ENCODE data around the gene USP40.

USP40 gene

DNA sequence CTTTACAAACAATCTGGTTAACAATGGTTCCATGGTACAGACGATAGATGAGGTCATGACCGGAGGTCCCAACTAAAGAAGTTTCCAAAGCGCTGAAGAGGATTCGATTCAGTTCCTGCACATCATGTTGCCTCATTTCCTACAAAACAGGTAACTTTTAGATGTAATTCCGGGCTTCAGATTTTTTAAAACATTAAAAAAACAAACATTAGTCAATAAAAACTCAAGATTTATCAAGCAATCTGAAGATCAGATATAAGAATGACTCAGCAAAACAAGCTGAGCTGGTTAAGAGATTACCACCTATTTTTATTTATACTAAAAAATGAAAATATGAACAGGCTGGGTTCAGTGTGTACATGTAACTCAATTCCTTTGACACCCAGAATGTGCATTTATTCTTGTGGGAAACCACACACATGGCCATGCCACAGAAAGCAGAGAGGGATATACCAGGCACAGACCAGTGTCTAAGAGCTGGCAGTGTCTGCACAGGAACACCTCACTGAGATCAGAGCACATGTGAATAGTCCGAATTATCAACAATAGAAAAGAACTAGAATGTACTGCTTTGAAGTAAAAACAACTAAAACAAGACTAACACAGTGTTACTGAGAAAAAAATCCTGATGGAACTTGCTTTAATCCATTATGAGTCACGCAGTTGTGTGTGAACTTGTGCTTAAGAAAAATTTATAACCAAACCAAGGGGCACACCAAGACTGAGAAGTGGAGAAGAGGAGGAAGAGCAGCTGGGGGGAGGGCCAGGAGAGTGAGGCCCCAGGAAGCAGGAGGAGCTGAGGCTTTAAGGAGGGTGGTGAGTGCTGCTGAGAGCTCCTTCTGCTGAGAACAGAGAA is 9.5 kb downstream of the USP40 start:
- DNase-seq (ENCODE audit: low read depth in 2 of 2): no peak

DNA sequence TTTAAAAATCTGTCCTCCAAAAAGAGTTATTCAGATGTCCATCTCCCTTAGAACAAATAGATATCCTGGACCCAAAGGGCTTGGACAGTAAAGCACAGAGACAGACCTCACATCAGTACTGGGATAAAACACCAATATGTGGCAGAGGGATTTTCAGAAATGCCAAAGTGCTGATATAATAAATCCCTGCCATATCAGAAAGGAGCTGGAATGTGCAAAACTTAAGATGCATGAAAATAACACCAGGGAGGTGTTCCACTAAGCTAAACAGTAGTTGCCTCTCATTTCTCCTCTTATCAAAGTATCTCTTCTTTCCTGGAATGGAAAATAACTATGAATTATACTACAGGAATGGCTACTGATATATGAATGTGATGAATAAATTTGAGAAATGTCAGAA is 13.2 kb downstream of the USP40 start:
- no peak for DNase-seq (ENCODE audit: low read depth in 2 of 2)

DNA sequence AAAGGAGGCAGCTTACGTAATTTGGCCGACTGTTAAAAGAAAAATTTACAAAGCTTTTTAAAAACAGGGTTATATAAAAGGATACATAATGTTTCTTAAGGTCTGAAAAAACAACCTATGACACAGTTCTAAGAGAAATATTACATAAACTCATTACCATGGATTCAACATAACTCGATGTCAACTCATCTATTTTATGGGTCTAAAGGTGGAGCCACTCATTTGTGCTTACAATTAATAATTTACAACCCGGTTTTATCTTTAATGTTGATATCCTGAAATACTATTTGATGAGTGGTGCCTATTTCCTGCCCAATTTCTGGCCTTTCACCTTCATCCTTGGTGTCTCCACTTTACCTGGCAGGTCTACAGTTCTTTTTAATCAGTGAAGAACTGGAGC is 15.1 kb downstream of the USP40 start:
- no peak for DNase-seq (ENCODE audit: low read depth in 2 of 2)

DNA sequence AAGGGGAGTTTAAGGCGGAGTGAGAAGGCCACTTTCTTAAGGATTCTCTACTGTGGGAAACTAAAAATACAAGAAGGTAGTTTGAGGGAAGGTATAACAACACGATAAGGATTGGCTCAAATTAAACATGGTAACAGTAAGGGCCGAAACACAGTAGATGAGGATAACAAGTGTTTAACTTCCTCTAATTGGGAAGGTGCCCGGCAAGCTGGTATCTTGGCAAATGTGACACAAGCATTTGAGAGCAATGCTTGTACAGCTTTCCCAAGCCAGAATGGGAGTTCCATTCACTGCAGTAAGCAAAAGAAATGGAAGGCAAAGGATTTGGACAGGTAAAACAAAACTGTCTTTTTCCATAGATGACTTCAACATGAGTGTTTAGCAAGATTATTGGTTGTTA is 19.8 kb downstream of the USP40 start:
- DNase-seq (ENCODE audit: low read depth in 2 of 2): no peak

DNA sequence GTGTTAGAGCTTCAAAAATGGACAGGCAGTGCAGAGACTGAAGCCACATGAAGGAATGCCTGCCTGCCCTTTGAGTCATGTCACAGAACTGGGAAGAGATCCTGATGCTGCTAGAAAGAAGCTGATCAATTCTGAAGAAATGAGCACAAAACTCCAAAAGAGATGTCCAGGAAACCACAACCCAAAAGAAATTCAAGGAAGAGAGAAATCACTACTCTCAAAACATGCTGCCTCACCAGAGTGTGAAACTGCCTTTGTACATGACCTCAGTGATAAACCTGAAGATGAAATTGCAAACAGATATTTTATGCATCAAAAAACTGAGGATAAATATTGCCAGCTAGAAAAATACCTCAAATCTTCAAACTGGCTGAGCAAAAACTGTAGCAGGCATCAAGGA is 20.5 kb downstream of the USP40 start:
- no peak for DNase-seq (ENCODE audit: low read depth in 2 of 2)

DNA sequence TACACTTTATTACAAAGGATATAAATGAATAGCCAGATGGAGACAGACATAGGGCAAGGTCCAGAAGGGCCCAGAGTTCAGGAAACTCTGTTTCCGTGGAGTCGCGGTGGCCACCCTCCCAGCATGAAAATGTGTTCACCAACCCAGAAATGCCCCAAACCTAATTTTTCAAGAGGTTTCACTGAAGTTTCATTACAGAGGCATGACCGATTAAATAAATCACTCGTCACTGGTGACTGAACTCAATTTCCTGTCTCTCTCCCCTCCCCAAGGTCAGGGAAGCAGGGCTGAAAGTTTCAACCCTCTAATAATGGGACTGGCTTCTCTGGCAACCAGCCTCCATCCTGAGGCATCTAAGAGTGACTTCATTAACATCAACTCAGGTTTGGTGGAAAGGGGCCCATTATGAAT is 22.4 kb downstream of the USP40 start:
- DNase-seq (ENCODE audit: low read depth in 2 of 2): no peak

DNA sequence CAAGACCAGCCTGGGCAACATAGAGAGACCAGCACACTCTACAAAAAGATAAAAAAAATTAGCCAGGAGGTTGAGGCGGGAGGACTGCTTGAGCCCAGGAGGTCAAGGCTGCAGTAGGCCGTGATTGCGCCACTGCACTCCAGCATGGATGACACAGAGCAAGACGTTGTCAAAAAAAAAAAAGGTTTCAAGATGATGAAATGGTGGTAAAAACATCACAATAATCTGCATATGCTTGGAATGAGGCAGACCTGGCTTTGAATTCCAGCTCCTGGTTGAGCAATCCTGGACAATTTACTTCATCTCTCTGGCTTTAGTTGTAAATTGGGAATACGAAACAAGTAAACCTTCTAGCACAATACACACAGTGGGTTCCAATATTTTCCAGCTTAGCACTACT is 24.1 kb downstream of the USP40 start:
- DNase-seq (ENCODE audit: low read depth in 2 of 2): no peak

DNA sequence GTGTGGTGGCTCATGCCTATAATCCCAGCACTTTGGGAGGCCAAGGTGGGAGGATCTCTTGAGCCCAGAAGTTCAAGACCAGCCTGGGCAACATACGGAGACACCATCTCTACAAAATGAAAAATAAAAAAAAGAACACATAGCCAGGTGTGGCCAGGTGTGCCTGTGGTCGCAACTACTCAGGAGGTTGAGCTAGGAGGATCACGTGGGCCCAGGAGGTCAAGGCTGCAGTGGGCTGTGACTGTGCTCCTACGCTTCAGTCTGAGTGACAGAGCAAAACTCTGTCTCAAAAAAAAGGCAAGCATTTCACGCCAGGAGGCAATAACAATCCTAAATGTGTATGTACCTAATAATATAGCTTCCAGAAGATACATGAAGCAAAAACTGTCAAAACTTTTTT is 27.8 kb downstream of the USP40 start:
- DNase-seq (ENCODE audit: low read depth in 2 of 2): no peak

DNA sequence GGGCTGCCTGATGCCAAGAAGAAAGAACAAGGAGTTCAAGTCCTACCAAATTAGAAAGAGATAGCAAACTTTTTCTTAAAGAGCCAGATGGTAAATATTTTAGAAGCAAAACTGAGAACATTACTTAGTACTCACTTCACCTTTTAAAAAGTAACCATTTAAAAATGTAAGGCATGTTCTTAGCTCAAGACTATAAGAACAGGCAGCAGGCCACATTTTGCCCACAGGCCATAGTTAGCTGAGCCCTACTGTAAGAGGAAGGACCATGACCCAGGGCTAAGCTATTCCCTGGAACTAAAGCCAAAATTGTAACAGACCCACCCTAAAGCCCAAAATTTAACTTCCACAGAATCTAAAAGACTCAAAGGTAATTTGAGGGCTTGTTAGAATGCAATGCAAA is 31.3 kb downstream of the USP40 start:
- DNase-seq (ENCODE audit: low read depth in 2 of 2): no peak

DNA sequence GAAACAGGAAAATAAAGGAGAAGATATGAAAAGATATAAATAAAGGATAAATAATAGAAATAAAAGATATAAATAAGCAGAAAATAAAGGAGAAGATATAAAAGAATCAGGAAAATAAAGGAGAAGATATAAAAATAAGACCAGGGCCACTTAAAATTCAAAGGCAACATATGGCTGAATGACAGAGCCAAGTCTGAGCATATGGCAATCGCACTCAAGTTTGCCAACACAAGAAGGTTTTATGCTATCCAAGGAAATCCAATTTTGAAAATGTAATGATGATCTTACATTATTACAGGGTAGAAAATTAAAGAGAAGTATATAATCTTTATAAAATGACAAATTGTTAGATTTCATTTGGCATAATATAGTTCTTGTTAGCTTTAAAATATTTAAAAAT is 33.6 kb downstream of the USP40 start:
- no peak for DNase-seq (ENCODE audit: low read depth in 2 of 2)

DNA sequence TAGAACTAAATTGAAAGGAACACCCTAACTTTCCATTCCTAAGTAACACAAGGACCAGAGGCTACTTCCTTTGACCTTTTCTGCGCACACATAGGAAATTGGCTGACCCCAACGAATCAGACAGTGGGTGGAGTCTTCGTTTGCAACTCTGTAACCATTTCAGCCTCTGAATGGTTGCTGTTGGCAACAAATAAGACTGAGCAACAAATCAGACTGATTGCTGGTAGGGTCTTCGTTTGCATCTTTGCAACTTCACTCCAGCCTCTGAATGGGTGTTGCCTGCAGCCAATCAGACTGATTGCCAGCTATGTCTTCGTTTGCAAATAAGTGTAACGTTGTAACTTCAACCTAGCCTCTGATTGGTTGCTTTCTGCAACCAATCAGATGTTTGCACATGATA is 34.6 kb downstream of the USP40 start:
- DNase-seq (ENCODE audit: low read depth in 2 of 2): no peak

DNA sequence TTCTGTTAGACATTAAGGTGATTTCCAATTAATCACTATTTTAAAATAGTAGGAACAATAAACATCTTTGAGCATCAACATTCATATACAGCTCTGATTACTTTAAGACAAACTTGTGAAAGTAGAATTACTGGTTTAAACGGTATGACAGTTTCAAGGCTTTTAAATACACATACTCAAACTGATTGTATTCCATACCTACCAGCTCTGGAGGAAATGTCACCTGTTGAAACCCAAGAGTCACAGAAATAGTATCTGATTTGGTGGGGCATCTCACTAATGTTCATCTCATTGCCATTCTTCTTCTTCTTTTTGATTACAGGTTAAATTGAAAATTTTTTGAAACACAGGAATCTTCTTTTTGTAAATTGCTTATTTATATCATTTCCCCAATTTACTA is 36.2 kb downstream of the USP40 start:
- DNase-seq (ENCODE audit: low read depth in 2 of 2): no peak

DNA sequence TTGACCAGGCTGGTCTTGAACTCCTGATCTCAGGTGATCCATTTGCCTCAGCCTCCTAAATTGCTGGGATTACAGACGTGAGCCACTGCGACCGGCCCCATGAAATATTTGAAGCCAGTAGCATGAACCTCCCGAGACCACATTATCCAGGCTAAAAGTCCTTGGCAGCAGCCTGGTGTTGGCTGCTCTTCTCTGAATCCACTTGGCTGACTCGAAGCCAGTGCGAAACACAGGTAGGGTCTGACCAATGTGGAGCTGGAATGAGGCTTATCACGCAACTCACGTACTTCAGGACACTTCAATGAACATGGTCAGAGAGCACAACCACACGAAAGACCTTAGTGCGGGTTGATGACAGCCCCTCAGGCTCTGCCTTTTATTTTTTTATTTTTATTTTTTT is 38.4 kb downstream of the USP40 start:
- no peak for DNase-seq (ENCODE audit: low read depth in 2 of 2)

DNA sequence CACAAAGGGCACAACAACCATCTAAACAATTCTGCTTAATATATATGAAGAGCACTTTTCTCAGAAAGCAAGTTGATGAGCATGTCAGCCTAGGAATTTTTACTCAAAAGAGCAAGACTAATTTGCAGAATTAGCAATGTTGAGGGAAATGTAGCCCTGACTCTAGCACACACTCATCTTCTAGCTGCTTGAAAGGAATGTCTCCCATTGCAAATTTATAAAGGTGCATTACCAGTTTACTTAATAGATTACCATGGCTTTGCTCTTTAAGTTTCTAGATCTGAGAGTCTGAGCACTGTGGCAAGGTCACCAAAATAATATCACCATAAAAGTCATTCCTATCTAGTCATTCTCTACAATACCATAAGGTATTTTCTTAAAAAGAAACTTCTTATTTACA is 40.8 kb downstream of the USP40 start:
- DNase-seq (ENCODE audit: low read depth in 2 of 2): no peak

DNA sequence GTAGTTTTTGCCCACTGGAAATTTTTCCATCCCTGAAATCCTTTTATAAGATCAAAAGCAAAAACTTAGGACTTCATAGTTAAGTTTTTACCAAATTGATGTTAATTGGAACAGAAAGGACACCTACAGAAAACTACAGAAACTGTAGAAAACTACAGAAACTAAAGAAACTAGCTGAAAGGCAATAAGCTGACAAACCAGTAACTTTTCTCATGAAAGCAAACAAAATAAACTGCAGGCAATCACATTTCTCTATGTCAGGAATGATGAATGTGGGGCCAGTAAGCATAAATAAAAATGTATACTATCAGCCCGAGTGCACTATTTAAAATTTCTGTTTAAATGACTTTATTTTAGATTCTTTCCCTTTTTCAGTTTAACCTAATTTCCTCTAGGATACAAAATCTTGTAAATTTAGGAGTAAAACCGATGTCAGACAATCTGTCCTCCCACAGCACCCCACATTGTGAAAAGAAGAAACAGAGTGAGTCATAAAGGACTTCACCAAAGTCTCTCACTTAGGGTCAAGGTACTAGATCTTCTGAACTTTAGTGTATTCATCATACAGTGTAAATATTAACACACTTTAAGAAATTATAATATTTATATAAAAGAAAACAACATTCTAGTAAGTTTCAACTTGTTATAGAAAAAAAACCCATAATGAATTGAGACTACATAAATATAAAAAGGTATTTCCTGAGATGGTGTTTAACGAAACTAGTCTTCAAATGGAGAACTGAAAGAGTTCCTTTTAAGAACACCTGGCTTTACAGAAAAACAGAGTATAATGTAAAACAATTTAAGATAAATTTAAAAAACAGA is 46.6 kb downstream of the USP40 start:
- no peak for DNase-seq (ENCODE audit: low read depth in 2 of 2)

DNA sequence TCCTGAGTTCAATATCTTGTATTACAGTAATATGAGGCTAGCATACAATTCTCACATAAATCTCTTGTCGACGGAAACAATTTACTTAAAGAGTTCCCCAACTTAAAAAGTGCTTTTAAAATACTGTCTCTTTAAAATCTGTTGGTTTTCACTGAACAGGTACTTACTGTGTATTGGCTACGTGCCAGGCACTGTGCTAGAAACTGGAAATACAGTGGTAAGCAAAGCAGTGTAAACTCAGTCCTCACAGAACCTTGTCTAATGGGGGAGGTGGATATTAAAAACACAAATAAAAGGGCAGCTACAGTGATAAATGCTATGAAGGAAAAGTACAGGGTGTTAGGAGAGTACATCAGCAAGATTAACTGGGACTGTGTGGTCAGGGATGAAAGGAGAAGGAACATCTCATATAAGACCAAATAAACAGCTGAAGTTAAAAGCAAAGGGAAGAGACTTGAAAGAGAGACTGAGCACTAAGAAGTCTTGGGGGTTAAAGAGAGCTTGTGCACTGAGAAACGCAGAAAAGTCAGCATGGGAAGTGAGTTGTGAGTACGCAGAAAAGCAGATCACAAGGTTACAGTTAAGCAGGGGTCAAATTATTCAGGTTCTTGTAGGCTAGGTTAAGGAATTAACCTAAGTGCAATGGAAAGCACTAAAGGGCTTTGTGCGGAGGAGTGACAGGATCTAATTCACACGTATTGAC is 52.5 kb downstream of the USP40 start:
- no peak for DNase-seq (ENCODE audit: low read depth in 2 of 2)

DNA sequence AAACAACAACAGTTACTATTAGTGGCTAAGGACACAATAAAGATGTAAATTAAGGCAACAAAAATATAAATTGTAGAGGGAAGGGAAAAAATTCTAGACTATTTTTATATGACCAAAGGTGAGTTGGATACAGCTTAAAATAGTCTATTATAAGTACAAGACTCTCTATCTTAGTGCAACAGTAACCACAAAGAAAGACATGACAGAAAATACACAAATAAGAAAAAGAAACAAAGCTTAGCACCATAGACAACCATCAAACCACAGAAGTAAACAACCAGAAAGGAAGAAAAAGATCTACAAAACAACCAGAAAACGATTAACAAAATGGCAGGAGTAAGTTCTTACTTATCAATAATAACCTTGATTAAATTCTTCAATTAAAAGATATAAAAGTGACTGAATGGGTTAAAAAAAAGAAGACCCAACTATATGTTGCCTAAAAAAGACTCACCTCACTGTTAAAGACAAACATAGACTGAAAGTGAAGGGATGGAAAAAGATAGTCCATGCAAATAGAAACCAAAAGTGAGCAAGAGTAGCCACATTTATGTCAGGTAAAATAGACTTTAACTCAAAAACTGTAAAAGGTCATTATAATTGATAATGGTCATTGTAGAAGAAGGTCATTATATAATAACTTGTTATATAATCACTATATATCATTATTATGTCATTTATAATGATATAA is 62.5 kb downstream of the USP40 start:
- no peak for DNase-seq (ENCODE audit: low read depth in 2 of 2)

DNA sequence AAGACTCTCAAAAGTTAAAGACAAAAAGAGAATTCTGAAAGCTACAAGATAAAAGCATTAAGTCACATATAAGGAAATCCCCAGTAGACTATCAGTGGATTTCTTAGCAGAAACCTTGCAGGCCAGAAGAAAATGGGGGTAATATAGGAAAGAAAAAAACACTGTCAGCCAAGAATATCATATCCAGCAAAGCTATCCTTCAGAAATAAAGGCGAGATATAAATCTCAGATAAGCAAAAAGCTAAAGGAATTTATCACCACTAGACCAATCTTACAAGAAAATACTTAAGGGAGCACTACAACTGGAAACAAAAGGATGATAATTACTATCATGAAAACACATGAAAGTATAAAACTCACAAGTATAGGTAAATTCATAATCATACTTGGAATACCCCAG is 63.1 kb downstream of the USP40 start:
- DNase-seq (ENCODE audit: low read depth in 2 of 2): no peak

DNA sequence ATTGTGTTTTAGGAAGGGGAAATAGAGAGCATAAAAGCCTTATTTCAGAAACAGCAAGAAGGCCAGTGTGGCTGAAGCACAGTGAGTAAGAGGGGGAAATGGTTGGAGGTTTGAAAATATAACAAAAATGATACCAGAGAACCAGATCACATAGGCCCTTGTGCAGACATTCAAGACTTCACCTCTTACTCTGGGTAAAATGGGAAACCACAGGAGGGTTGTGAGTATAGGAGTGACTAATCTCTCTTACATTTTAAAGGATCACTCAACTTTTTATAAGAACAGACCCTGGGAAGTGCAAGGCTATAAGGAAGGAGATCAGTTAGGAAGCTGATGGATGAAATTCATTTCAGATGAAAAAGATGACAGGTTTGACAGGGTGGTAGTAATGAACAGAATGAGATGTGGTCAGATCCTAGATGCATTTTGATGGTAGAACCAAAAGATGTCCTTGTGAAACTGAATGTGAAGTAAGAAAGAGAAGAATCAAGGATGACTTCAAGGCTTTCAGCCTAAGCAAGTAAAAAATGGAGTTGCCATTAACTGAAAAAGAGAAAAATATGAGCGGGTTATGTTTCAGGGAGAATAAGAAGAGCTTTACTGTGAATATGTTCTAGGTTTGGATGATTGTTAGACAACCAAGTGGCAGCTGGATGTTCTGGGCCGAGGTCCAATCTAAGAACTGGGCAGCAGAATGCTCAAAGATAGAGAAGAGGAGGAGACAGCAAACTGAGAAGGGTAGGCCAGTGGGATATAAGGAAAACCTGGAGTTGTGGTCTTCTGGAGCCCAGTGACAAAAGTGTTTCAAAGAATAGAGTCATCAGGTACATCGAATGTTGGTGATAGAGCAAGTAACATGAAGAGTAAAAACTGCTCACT is 65.1 kb downstream of the USP40 start:
- no peak for DNase-seq (ENCODE audit: low read depth in 2 of 2)

DNA sequence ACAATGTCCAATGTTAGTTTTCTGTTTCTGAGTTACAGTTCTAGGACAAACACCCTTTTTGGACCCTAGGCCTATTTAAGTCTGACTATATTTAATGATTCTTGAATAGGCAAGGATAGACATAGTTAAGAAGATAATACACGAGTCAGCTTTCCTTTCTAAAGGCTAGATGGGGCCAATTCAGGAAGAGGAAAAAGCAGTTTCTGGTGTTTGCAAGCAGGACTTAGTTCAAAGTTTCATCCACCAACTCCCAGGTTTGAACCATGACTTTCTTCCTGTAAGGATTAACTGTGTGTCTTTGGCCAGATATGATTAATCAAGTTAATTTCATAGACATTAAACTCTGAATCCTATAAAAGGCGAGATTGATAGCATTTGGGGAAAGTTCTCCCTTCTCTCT is 66.7 kb downstream of the USP40 start:
- no peak for DNase-seq (ENCODE audit: low read depth in 2 of 2)

DNA sequence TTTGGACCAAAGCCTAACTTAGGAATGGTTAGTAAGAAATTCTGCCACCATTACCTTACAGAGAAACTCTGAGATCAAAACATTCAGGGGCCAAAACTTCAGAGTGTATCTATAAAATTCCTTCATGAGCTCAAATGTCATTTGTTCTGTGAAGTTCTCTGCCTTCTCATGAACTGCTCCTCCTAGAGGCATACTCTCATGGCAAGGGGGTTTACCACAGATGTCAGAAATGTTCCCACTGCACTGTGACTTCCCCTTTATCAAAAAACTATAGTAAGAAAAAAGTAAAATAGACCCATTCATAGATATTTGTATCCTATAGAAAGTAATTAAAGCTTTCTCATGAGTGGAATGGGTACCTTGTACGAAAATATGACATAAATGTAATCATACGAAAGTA is 68.5 kb downstream of the USP40 start:
- no peak for DNase-seq (ENCODE audit: low read depth in 2 of 2)
